Fibroblast of skin of abdomen (primary cell): Measurements from ENCODE around the gene MOV10L1.
"Not testable (repeated sequence)": the region's sequence is repeated elsewhere in the genome, so short reads cannot be mapped to it uniquely, and the experiment has no call there.

ENCODE experiments used
- DNase-seq: peaks from one replicate; pipeline ENCODE4 v3.0.0-alpha.2; 2013

Gene MOV10L1

GRCh38 chr22:50105208-50106100, 15.6 kb downstream of the MOV10L1 start:
- DNase-seq, result peak; percentile 59

GRCh38 chr22:50107529-50107928, 17.7 kb downstream of the MOV10L1 start:
- no peak for DNase-seq

- DNase-seq, result no peak
These were observed 21.2 kb downstream of the MOV10L1 start for GRCh38 chr22:50111056-50111455.

- DNase-seq, result peak; percentile 89
These were observed 22.6 kb downstream of the MOV10L1 start for GRCh38 chr22:50112151-50113118.

- DNase-seq, result peak; percentile 83
These were observed 24.6 kb downstream of the MOV10L1 start for GRCh38 chr22:50114221-50115021.

- DNase-seq, result no peak
These were observed 25.9 kb downstream of the MOV10L1 start for GRCh38 chr22:50115693-50116092.

- DNase-seq, result no peak
These were observed 27.5 kb downstream of the MOV10L1 start for GRCh38 chr22:50117168-50117762.

GRCh38 chr22:50118129-50118528, 28.3 kb downstream of the MOV10L1 start:
- DNase-seq, result no peak

GRCh38 chr22:50118557-50119168, 28.9 kb downstream of the MOV10L1 start:
- DNase-seq, result peak; percentile 86

GRCh38 chr22:50119169-50119767, 29.5 kb downstream of the MOV10L1 start:
- no peak for DNase-seq

- no peak for DNase-seq
These were observed 30.0 kb downstream of the MOV10L1 start for GRCh38 chr22:50119768-50120251.

- DNase-seq, result no peak
These were observed 31.5 kb downstream of the MOV10L1 start for GRCh38 chr22:50121202-50121740.

GRCh38 chr22:50123119-50123518, 33.3 kb downstream of the MOV10L1 start:
- no peak for DNase-seq

GRCh38 chr22:50125029-50125428, 35.2 kb downstream of the MOV10L1 start:
- DNase-seq, result no peak

- peak; percentile 61 for DNase-seq
These were observed 39.4 kb downstream of the MOV10L1 start for GRCh38 chr22:50129121-50129736.

- DNase-seq, result no peak
These were observed 42.1 kb downstream of the MOV10L1 start for GRCh38 chr22:50131894-50132293.

GRCh38 chr22:50134481-50134880, 44.7 kb downstream of the MOV10L1 start:
- no peak for DNase-seq

GRCh38 chr22:50136581-50137015, 46.8 kb downstream of the MOV10L1 start:
- DNase-seq, result no peak

- not testable (repeated sequence) for DNase-seq
These were observed 47.5 kb downstream of the MOV10L1 start for GRCh38 chr22:50137277-50137676.

- DNase-seq, result no peak
These were observed 48.2 kb downstream of the MOV10L1 start for GRCh38 chr22:50138041-50138440.
